GM19193 (cell line): Measurements from ENCODE around the gene CHMP1B.

Source experiments
- POLR2A ChIP-seq: IDR thresholded peaks from 4 replicates; pipeline ENCODE4 v1.6.1; 2011; ENCODE audit not compliant: insufficient read depth, insufficient read length; ENCODE audit errors: extremely low read depth

The CHMP1B gene

GRCh38 chr18:11857177-11857887 lies 6.1 kb downstream of the CHMP1B start:
- no peak for TF ChIP-seq POLR2A

- no peak for TF ChIP-seq POLR2A
Measured at GRCh38 chr18:11859282-11859830, 8.1 kb downstream of the CHMP1B start.

GRCh38 chr18:11859903-11860407 lies 8.7 kb downstream of the CHMP1B start:
- no peak for TF ChIP-seq POLR2A

- no peak for TF ChIP-seq POLR2A
Measured at GRCh38 chr18:11860594-11861450, 9.6 kb downstream of the CHMP1B start.

GRCh38 chr18:11861583-11862288 lies 10.5 kb downstream of the CHMP1B start:
- TF ChIP-seq POLR2A, result no peak

- TF ChIP-seq POLR2A, result no peak
Measured at GRCh38 chr18:11862468-11863137, 11.4 kb downstream of the CHMP1B start.

GRCh38 chr18:11864471-11864870 lies 13.3 kb downstream of the CHMP1B start:
- TF ChIP-seq POLR2A, result no peak

- TF ChIP-seq POLR2A, result no peak
Measured at GRCh38 chr18:11865071-11865470, 13.9 kb downstream of the CHMP1B start.

GRCh38 chr18:11866329-11866728 lies 15.1 kb downstream of the CHMP1B start:
- no peak for TF ChIP-seq POLR2A

- TF ChIP-seq POLR2A, result no peak
Measured at GRCh38 chr18:11866764-11867163, 15.6 kb downstream of the CHMP1B start.

GRCh38 chr18:11868230-11868629 lies 17.0 kb downstream of the CHMP1B start:
- no peak for TF ChIP-seq POLR2A

GRCh38 chr18:11871501-11871900 lies 20.3 kb downstream of the CHMP1B start:
- TF ChIP-seq POLR2A, result no peak

- no peak for TF ChIP-seq POLR2A
Measured at GRCh38 chr18:11872479-11873136, 21.4 kb downstream of the CHMP1B start.
